HG03064 (cell line): ENCODE results near the gene NTRK2.

Experiments
- ATAC-seq: cut with Tn5 transposase; IDR thresholded peaks from one replicate; pipeline ENCODE4 v1.9.1; 2021; ENCODE audit warnings: low read depth; ENCODE audit not compliant: unreplicated experiment

Gene NTRK2

GRCh38 chr9:84955971-84956370, 286.4 kb downstream of the NTRK2 start:
- ATAC-seq = no peak

GRCh38 chr9:84959339-84959738, 289.8 kb downstream of the NTRK2 start:
- no peak for ATAC-seq

GRCh38 chr9:84966876-84967830, 297.6 kb downstream of the NTRK2 start:
- no peak for ATAC-seq

GRCh38 chr9:84969084-84969483, 299.6 kb downstream of the NTRK2 start:
- ATAC-seq = no peak

GRCh38 chr9:84969736-84970135, 300.2 kb downstream of the NTRK2 start:
- no peak for ATAC-seq

- no peak for ATAC-seq
Observed at GRCh38 chr9:84970432-84970831, 300.9 kb downstream of the NTRK2 start.

- no peak for ATAC-seq
Observed at GRCh38 chr9:84971571-84971970, 302.0 kb downstream of the NTRK2 start.

- ATAC-seq = no peak
Observed at GRCh38 chr9:84974258-84974657, 304.7 kb downstream of the NTRK2 start.

- no peak for ATAC-seq
Observed at GRCh38 chr9:84974855-84975254, 305.3 kb downstream of the NTRK2 start.

GRCh38 chr9:84975926-84976325, 306.4 kb downstream of the NTRK2 start:
- ATAC-seq = no peak

- no peak for ATAC-seq
Observed at GRCh38 chr9:84978661-84979060, 309.1 kb downstream of the NTRK2 start.

- no peak for ATAC-seq
Observed at GRCh38 chr9:84983749-84984148, 314.2 kb downstream of the NTRK2 start.

- ATAC-seq = no peak
Observed at GRCh38 chr9:84988621-84989020, 319.1 kb downstream of the NTRK2 start.

- no peak for ATAC-seq
Observed at GRCh38 chr9:84990416-84990815, 320.9 kb downstream of the NTRK2 start.

GRCh38 chr9:84990850-84991513, 321.5 kb downstream of the NTRK2 start:
- no peak for ATAC-seq

- no peak for ATAC-seq
Observed at GRCh38 chr9:84991514-84991870, 322.0 kb downstream of the NTRK2 start.

GRCh38 chr9:84992381-84992780, 322.9 kb downstream of the NTRK2 start:
- no peak for ATAC-seq

GRCh38 chr9:84993105-84993504, 323.6 kb downstream of the NTRK2 start:
- no peak for ATAC-seq

- ATAC-seq = no peak
Observed at GRCh38 chr9:84996029-84996428, 326.5 kb downstream of the NTRK2 start.

- ATAC-seq = no peak
Observed at GRCh38 chr9:84996716-84997115, 327.2 kb downstream of the NTRK2 start.

GRCh38 chr9:84997472-84997871, 327.9 kb downstream of the NTRK2 start:
- ATAC-seq = no peak

GRCh38 chr9:84998639-84999038, 329.1 kb downstream of the NTRK2 start:
- no peak for ATAC-seq
